NCI-H82 treated with DMSO at 0.1 percent for 48 hours (cell line): ENCODE results near the gene IRAK3.
"Not testable (repeated sequence)": the region's sequence is repeated elsewhere in the genome, so short reads cannot be mapped to it uniquely, and the experiment has no call there.

Source experiments
- DNase-seq: peaks from one replicate; lab custom pipeline; 2025; ENCODE audit not compliant: unreplicated experiment; lab: John Stamatoyannopoulos, UW

IRAK3 gene

DNA sequence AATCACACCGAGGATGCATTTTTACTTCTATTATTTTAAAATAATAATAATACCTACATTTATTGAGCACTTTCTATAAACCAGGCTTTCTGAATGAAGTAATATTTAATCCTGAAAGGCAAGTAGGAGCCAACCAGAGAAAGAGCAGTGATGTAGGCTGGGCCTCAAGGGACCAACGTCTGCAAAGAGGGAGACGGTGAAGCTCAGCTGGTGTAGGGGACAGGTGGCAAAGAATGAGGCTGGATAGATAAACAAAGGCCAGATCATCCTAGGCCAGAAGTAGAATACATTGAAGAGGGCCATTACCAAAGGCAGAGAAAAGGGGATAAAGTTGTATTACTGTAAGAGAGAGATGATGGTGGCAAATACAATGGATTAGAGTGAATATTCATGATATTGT lies 18.4 kb upstream of the IRAK3 start:
- no peak for DNase-seq

DNA sequence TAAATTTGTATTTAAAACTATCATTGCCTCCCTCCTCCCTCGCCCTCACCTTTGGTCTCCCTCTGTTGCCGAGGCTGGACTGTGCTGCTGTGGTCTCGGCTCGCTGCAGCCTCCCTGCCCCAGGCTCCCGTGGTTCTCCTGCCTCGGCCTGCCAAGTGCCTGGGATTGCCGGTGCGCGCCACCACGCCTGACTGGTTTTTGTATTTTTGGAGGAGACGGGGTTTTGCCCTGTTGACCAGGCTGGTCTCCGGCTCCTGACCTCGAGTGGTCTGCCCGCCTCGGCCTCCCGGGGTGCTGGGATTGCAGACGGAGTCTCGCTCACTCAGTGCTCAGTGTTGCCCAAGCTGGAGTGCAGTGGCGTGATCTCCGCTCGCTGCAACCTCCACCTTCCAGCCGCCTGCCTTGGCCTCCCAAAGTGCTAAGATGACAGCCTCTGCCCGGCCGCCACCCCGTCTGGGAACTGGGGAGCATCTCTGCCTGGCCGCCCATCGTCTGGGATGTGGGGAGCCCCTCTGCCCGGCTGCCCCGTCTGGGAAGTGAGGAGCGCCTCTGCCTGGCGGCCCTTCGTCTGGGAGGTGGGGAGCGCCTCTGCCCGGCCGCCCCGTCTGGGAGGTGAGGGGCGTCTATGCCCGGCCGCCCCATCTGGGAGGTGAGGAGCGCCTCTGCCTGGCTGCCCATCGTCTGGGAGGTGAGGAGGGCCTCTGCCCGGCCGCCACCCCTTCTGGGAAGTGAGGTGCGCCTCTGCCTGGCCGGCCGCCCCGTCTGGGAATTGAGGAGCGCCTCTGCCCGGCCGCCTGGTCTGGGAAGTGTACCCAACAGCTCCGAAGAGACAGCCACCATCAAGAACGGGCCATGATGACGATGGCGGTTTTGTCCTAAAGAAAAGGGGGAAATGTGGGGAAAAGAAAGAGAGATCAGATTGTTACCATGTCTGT lies 14.4 kb upstream of the IRAK3 start:
- not testable (repeated sequence) for DNase-seq

DNA sequence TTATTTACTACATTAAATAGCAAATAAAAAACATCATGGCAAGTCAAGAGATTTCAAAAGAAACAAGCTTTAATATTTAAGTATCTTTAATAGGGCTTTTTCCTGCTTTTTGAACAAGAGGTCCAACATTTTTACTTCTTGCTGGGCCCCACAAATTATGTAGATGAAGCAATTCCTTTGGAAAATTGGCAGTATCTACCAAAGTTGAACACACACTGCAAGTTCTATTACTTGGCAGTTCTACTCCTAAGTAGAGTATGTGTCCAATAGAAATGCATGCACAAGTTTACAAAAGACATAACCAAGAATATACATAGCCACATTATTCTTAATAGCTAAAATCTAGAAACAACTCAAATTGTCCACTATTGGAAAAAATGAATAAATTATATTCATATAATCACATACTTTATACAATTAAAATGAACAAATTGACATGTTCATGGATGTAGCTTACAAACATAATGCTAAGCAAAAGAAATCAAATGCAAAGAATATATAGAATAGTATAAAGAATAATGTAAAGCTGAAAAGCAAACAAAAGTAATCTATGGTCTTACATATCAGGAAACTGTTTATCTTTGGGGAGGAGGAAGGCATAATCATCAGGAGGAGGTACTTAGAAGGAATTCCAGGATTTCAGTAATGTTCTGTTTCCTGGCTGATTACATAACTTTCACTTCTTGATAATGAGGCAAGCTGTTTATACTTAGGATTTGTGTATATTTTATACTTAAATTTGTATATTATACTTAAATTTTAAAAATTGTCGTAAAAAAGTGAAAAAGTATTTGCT lies 12.7 kb upstream of the IRAK3 start:
- DNase-seq, result no peak

DNA sequence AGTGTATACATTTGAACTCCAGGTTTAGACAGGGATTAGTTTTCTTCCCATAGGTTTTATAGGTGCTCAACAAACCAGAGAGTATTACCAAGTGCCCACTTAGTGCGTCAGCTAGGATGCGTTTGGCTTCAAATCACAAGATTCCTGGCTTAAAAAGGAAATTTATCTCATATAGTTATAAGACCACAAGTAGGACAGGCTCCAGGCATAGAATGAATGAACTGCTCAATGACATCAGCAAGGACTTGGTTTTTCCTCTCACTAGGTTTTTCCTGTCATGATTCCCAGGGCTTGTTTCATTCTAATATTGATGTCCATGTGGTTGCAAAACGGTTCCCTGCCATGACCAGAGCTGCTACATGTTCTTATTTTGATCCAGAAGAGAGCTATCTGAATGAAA lies 6.1 kb upstream of the IRAK3 start:
- DNase-seq, result no peak

DNA sequence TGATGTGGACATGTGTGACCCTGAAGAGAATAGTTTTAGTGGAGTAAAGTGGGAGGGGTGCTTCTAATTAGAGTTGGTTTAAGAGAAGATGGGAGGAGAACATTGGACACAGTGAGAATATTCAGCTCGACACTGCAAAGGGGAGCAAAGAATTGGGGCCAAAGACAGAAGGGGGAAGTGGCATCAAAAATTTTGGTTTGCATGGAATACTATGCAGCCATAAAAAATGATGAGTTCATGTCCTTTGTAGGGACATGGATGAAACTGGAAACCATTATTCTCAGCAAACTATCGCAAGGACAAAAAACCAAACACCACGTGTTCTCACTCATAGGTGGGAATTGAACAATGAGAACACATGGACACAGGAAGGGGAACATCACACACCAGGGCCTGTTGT lies 4.2 kb upstream of the IRAK3 start:
- DNase-seq, result not testable (repeated sequence)

DNA sequence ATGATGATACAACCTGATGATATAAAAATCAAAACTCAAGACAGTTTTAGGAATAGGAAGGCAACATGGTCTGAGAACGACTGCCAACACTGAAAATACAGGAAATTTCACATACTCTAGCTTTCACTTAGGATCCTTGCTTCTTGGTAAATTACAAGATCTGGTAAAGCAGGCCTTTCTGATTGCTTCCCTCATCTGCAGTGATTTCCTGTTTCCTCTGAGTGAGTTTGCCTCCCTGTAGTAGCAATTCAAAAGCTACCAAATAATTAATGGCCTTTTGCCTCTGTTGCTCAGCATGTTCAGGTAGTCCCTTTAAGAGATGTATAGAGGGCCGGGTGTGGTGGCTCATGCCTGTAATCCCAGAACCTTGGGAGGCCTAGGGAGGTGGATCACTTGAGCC lies 2.0 kb upstream of the IRAK3 start:
- no peak for DNase-seq

DNA sequence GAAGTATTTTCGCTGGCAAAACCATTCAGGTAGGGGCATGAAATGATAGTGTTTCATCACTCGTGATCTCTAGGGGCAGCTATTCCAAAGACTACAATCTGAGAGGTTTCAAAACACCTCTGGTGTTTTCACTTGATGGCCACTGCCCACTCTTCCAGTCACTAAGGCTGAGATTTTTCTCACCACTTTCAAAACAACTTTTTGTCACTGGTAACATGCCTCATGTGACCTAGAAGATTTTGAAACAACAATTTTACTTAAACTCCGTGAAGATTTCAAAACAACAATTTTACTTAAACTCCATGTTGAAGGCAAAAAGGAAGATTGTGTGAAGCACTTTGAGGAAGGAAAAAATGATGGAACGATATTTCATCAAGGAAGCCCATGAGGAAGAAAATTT lies 1.2 kb upstream of the IRAK3 start:
- DNase-seq, result no peak

DNA sequence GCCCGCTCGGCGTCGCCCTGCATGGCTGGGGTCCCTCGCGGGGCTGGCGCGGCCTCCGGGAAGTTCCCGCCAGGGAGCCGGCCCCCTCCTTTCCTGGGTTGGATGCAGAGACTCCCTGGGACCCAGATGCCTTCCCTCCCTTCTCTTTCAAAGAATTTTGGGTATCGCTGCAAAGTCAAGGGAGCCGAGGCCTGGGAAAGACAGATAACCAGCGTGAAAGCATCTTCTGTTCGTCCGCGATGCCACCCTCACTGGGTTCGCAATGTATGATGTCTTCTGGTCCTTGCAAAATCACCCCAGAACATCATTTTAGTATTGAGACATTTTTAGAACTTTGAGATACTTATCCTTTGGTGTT lies 451 bp downstream of the IRAK3 start:
- DNase-seq, result no peak

DNA sequence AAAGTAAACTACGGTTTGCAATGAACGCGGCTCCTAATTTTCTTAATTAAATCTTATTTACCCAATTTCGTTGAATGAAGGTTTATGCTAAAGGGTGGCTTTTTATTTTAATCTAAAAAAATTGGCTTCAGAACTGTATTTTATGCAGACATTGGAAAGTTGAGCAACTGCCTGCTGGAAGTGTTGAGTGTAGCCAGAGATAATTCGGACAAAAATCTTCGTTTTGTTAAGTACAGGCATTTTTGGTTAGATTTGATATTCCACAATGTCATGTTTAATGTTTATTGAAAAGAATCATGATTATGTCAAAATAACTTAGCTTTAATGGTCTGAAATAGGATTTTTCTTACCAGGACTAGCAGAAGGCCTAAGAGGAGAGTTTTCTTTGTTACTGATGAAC lies 875 bp downstream of the IRAK3 start:
- DNase-seq, result no peak

DNA sequence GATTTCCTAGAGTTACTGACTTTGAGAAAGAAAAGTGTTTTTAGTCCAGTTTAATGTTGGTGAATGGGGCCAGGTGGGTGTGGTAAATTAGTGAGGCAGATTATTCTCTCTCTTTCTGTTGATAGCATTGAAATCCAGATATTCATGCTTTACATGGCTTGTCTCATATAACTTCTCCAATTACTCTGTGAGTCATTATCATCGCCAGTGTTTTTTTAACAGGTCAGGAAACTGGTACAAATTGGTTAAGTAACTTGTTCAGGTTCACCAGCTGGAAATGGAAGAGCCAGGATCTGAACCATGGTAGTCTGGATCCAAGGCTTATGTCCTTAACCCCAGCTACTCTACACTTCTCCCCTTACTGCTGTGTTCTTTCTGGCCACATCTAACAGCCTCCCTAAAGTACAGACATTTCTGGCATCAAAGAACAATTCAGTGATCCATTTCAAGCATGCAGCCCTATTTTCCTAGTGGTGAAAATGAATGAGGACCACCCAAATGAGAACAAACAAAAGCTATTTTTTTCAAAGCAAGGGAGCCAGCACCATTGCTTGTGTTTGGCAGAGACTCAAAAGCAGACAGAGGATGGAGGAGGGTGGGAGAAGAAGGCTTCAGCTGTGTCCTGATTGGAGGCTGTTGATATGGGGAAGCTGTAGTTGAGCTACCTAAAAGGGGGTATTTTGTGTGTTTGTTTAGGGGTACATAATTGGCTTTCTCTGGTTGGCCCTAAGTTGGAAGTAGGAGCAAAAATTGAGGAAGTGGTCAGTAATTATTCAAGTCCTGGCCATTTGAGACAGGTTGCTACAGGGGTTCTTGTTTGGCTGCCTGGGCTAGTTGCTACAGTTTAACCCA lies 1.7 kb downstream of the IRAK3 start:
- DNase-seq, result no peak

DNA sequence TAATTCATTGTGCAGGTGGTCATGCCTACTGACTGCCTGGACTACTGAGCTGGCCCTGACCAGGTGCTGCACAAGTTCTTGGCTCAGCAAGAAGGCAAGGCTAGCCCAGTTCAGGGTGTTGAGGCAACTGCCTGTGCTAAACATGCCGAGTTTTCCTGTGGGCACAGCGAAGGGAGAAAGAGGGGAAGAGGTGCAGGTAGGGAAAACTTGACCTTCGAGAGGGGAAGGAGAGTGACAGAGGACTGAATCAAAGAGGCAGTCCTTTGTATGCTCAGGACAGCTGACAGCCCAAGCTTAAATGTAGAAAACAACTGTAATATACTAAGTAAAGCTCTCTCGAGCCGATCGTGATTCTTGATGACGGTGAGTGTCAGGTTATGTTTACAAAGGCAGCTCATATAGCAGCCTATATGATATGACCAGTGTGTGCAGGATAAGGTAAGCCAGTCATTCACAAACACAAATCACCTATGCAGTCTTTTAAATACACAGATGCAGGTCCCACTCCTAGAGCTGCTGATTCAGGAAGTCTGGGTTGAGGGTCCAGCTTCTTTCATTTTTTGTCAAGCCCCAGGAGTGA lies 2.6 kb downstream of the IRAK3 start:
- DNase-seq, result no peak

DNA sequence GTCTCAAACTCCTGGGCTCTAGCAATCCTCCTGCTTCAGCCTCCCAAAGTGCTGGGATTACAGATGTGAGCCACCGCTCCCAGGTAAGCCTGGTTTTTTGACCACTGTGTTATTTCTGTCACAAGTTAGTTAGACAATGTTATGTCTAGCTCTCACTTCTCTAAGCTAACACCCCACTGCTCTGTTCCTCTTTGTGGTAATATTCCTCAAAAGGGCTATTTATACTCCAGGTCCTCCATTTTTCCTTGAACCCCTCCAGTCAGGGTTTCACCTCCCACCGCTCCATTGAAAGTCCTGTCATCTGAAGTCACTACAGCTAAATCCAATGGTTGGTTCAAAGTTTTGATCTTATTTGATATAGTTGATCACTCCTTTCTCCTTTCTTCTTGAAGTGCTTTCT lies 5.1 kb downstream of the IRAK3 start:
- DNase-seq, result no peak

DNA sequence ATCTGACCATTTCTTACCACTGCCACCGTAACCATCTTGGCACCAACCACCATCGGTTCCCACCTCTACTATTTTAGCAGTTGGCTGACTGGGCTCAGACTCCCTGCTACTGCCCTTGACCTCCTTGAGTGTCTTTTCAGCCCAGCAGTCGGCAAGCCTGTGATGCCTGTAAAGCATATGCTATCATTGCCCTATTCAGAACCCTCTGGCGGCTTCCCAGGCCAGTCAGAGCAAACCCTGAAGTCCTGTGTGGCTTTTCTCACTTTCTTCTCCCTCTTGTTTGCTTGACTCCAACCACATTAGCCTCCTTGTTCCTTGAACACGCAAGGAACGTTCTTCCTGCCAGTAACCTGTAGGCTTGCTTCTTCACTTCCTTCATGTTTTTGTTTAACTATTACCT lies 6.2 kb downstream of the IRAK3 start:
- no peak for DNase-seq

DNA sequence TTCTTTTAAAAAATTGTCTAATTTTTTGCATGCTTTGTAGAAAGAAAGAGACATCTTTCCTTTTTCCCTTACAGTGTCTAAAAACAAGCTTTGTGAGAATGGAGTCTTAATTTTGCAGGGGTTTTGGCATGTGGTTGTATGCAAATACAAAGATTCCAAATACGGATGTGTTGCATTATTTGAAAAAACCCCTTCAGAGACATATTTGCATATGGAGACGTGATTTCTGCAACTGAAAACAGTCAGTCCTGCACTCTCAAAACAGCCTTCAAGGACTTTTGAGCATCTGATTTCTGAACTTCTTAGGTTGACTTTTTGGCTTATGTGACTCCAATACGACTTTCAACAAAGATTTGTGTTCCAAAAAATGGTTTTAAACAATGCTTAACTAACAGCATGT lies 7.8 kb downstream of the IRAK3 start:
- no peak for DNase-seq

DNA sequence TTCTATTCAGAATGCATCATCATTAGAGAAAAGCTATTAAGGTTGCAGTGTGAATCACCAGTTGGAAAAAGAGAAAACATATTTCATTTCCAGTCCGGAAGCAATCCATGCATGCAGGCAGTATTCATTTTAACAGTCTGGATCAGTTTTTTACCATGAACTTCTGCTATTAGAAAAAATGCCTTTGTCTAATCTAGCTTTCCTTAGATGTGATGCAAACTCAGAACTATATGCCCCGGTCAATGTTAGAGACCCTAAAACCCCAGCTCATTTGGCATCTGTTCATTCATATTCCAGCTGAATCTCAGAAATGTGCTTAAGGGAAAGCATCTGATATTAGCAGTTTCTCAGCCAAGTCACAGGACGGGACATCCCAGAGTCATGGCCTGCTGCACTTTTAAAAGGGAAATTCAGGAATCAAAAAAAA lies 8.5 kb downstream of the IRAK3 start:
- no peak for DNase-seq

DNA sequence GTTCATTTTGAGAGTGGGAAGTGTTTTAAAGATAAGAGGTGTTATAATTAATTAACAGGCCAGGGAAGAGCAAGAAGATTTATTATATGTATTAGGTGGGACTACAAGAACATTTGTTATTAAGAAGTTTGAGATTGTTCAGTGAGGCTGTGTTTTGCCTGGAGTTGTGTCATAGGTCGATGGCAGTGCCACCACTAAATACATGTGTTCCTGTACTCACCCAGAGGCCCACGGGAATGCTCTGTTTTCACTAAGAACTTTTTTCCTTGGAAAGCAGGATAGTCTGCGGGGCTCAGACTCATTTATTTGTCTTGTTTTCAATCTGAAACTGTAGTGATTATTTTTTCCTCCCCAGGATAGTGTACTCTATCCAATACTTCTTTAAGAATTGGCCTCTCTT lies 10.1 kb downstream of the IRAK3 start:
- no peak for DNase-seq

DNA sequence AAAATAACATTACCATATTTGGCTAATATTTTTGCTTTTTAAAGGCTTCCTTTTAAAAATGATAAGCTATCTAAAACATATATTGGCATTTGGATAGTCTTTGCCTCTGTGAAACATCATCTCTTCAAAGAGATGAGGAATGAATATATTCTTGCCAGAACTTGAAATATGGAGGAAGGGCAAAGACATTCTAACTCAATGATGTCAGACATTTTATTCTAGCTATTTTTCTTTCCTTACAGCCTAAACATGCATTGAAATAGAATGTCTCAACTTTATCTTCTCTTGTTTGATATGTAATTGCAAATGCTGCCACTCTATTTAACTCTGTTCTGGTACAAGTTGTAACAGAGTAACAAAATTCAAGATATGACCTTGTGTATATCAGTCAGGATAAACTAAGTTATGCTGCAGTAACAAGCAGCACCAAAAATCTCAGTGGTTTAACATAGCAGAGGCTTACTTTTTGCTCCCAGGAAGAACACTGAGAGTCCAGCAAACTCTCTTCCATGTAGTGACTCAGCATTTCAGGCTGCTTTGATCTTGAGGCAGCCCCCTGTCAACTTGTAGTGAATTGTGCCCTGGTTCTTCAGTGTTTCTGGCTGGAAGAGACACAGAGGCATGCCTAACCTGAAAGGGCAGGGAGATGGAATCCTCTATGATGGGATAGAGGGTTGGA lies 11.0 kb downstream of the IRAK3 start:
- no peak for DNase-seq

DNA sequence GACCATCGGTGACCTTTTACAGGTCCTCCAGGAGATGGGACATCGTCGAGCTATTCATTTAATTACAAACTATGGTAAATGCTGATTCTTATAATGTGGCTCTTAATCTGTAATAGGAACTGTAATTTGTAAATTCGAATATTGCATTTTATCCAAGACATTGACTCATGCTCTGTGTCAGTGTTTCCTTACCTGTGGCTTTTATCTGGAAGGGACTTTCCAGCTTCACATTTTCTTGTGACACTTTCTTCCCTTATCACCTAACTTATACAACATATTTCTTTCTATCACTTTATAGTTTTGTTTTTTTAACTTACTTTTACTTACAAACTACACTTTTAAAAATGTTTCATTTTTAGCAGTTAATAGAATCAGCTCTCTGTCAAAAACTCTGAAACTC lies 14.8 kb downstream of the IRAK3 start:
- no peak for DNase-seq

DNA sequence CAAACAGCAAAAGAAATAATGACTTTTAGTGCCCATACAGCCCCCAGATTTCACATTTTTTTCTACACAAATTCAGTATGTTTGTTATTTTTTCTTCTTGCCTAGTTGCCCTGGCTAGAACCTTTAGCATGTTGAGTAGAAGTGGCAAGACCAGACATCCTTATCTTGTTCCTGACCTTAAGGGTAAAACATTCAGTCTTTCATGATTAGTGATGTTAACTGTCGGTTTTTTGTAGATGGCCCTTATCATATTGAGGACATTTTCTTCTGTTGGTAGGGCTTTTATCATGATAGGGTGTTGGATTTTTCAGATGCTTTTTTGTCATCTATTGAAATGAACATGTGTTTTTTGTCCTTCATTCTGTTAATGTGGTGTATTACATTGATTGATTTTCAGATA lies 17.1 kb downstream of the IRAK3 start:
- DNase-seq, result no peak

DNA sequence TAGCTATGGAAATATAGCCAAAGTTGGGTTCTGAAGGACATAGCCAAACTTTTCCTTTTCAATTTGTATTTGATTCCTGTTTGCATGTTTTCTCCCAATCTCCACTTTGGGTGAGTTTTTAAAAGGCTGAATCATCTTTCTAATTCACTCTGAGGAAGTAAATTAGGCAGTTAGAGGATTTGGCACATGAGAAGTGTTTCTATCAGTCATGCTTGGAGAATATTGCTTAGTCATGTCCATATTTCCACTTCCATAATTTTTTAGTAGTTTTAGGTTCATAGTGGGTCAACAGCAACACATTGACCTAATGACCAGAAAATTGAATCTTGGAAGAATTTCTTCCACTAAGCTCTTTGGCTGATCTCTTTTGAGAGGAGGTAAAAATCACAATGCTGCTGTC lies 21.8 kb downstream of the IRAK3 start:
- DNase-seq, result no peak

DNA sequence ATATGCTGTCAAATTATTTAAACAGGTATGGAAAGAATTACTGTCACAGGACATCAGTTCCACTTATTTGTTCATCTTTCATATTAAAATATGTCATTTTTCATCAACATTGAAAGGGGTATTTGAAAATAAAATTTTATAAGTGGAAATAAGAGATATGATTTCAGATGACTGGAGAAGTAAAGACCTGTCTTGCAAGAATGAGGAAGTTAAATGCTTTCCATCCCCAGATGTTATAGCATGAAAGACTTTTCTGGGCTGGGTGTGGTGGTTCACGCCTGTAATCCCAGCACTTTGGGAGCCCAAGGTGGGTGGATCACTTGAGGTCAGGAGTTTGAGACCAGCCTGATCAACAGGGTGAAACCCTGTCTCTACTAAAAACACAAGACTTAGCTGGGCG lies 22.6 kb downstream of the IRAK3 start:
- DNase-seq, result not testable (repeated sequence)
